Activated CD4-positive, alpha-beta T cell treated with anti-CD3 and anti-CD28 coated beads for 36 hours (primary cell): ENCODE results near the gene RNASE1. TPM values are rescaled to one million over a fixed set of nuclear protein-coding genes. Genes with fewer than 3 reads are reported as not detected.

Source experiments
- ATAC-seq: fragments of 200-7000 bp; cut with Tn5 transposase; one replicate; pipeline ENCODE4 v1.10.0; 2021; ENCODE audit warnings: mild to moderate bottlenecking, moderate library complexity
- CTCF ChIA-PET: fragments of 350-600 bp; sonication (Branson Sonifier 250); formaldehyde crosslinking; loops from one replicate; lab custom pipeline; 2021; ENCODE audit warnings: antibody characterized with exemption; lab: Charles Lee
- POLR2A ChIA-PET: fragments of 350-600 bp; sonication (Branson Sonifier 250); formaldehyde crosslinking; loops from one replicate; lab custom pipeline; 2021; ENCODE audit warnings: antibody characterized with exemption, inconsistent platforms; lab: Charles Lee
- DNase-seq: peaks from one replicate; pipeline ENCODE4 v3.0.0-alpha.2; 2020
- H3K27ac Mint-ChIP-seq: one replicate; pipeline ENCODE4 v1.8.0; 2021; ENCODE audit warnings: mixed read lengths
- H3K27me3 Mint-ChIP-seq: one replicate; pipeline ENCODE4 v1.8.0; 2021; ENCODE audit warnings: mixed read lengths
- H3K36me3 Mint-ChIP-seq: one replicate; pipeline ENCODE4 v1.8.0; 2021; ENCODE audit warnings: low read depth, mixed read lengths
- H3K4me1 Mint-ChIP-seq: one replicate; pipeline ENCODE4 v1.8.0; 2021; ENCODE audit warnings: mixed read lengths
- H3K4me3 Mint-ChIP-seq: one replicate; pipeline ENCODE4 v1.8.0; 2021; ENCODE audit warnings: mild to moderate bottlenecking, moderate library complexity, mixed read lengths
- H3K9me3 Mint-ChIP-seq: one replicate; pipeline ENCODE4 v1.8.0; 2021; ENCODE audit warnings: low read depth, mixed read lengths
- intact Hi-C, 2 experiments: fragments of 100-400 bp; cut with DNase I in 1 of 2; cut with micrococcal nuclease in 1 of 2; formaldehyde crosslinking; loops; one replicate each; pipeline versions ENCODE4 v1.14.2 to v1.15.1; 2022 to 2024; cut with DNase I, micrococcal nuclease
- total RNA-seq, 2 experiments: library from RNA; stranded (reverse); gene quantifications; one replicate each; pipeline ENCODE4 v1.2.3, GENCODE V29; 2021

RNASE1 gene
- total RNA-seq, 2 experiments from 2014 or later, result not detected

GRCh38 chr14:20790464-20791116 is 12.1 kb downstream of the RNASE1 start:
- ATAC-seq (no peak), DNase-seq (no peak)
- no peak overlapping the region for H3K27ac Mint-ChIP-seq
- H3K36me3 Mint-ChIP-seq, result no peaks in the 10 kb centered on the region
- no peaks in the 10 kb centered on the region for H3K27me3 Mint-ChIP-seq
- CTCF ChIA-PET, result interaction anchor here (0.5 to 0.8 kb wide), 2 partner anchors 141 to 208 kb away, joined by 4 read pairs; partner anchors contain the start of gene SLC39A2
- H3K4me3 Mint-ChIP-seq, result no peak overlapping the region
- intact Hi-C loops, result no loop called here
- POLR2A ChIA-PET, result no interaction called here
- H3K9me3 Mint-ChIP-seq, result no peaks in the 10 kb centered on the region
- no peaks in the 10 kb centered on the region for H3K4me1 Mint-ChIP-seq

GRCh38 chr14:20789230-20789813 is 13.3 kb downstream of the RNASE1 start:
- no peaks in the 10 kb centered on the region for H3K4me1 Mint-ChIP-seq
- H3K27ac Mint-ChIP-seq, result no peak overlapping the region
- ATAC-seq (no peak), DNase-seq (no peak)
- H3K9me3 Mint-ChIP-seq, result no peaks in the 10 kb centered on the region
- ChIA-PET POLR2A (no interaction called here), CTCF (interaction anchor here (0.8 kb wide), 1 partner anchor 50 kb away, joined by 4 read pairs; no protein-coding TSS in a partner anchor)
- no peak overlapping the region for H3K4me3 Mint-ChIP-seq
- intact Hi-C loops, result no loop called here
- H3K27me3 Mint-ChIP-seq, result no peaks in the 10 kb centered on the region
- H3K36me3 Mint-ChIP-seq, result no peaks in the 10 kb centered on the region

- H3K4me3 Mint-ChIP-seq, result no peak overlapping the region
- H3K4me1 Mint-ChIP-seq, result peaks cover 10% of the 10 kb centered on the region
- H3K36me3 Mint-ChIP-seq, result no peaks in the 10 kb centered on the region
- intact Hi-C loops, result no loop called here
- ATAC-seq (no peak), DNase-seq (no peak)
- no peak overlapping the region for H3K27ac Mint-ChIP-seq
- no peaks in the 10 kb centered on the region for H3K27me3 Mint-ChIP-seq
- H3K9me3 Mint-ChIP-seq, result no peaks in the 10 kb centered on the region
- ChIA-PET CTCF (interaction anchor here (1.0 kb wide), 1 partner anchor 201 kb away, joined by 3 read pairs; no protein-coding TSS in a partner anchor), POLR2A (no interaction called here)
Observed at GRCh38 chr14:20787025-20787424, 15.6 kb downstream of the RNASE1 start.

GRCh38 chr14:20782280-20782890 is 20.3 kb downstream of the RNASE1 start:
- no peaks in the 10 kb centered on the region for H3K36me3 Mint-ChIP-seq
- no peaks in the 10 kb centered on the region for H3K27me3 Mint-ChIP-seq
- DNase-seq (peak; percentile 14), ATAC-seq (peak; percentile 57)
- intact Hi-C loops, result no loop called here
- ChIA-PET POLR2A (no interaction called here), CTCF (interaction anchor here (0.6 to 1.3 kb wide), 4 partner anchors 26 to 439 kb away, joined by 3 to 4 read pairs (median 4); partner anchors contain the start of gene PARP2)
- peak overlapping the region; percentile 39 for H3K4me3 Mint-ChIP-seq
- peaks cover 26% of the 10 kb centered on the region for H3K4me1 Mint-ChIP-seq
- no peaks in the 10 kb centered on the region for H3K9me3 Mint-ChIP-seq
- H3K27ac Mint-ChIP-seq, result peak overlapping the region; percentile 77

GRCh38 chr14:20781803-20782202 is 20.8 kb downstream of the RNASE1 start:
- H3K4me3 Mint-ChIP-seq, result peak overlapping the region; percentile 39
- no peaks in the 10 kb centered on the region for H3K27me3 Mint-ChIP-seq
- ATAC-seq (peak; percentile 59), DNase-seq (peak; percentile 37)
- intact Hi-C loops, result no loop called here
- H3K36me3 Mint-ChIP-seq, result no peaks in the 10 kb centered on the region
- ChIA-PET POLR2A (no interaction called here), CTCF (interaction anchor here (0.6 to 1.3 kb wide), 4 partner anchors 25 to 190 kb away, joined by 3 to 4 read pairs (median 3); no protein-coding TSS in a partner anchor)
- H3K27ac Mint-ChIP-seq, result peak overlapping the region; percentile 77
- H3K9me3 Mint-ChIP-seq, result no peaks in the 10 kb centered on the region
- H3K4me1 Mint-ChIP-seq, result peaks cover 26% of the 10 kb centered on the region

- Mint-ChIP-seq H3K4me3 (no peak overlapping the region), H3K36me3 (no peaks in the 10 kb centered on the region), H3K27ac (no peak overlapping the region), H3K4me1 (peaks cover 5% of the 10 kb centered on the region), H3K9me3 (no peaks in the 10 kb centered on the region), H3K27me3 (peaks cover 2% of the 10 kb centered on the region)
- intact Hi-C loops, result no loop called here
- DNase-seq (no peak), ATAC-seq (no peak)
- CTCF ChIA-PET, result no interaction called here
- POLR2A ChIA-PET, result no interaction called here
Observed at GRCh38 chr14:20775901-20776300, 26.7 kb downstream of the RNASE1 start.

- Mint-ChIP-seq H3K27ac (no peak overlapping the region), H3K4me3 (no peak overlapping the region), H3K9me3 (no peaks in the 10 kb centered on the region), H3K27me3 (peaks cover 2% of the 10 kb centered on the region), H3K4me1 (no peaks in the 10 kb centered on the region), H3K36me3 (no peaks in the 10 kb centered on the region)
- ATAC-seq (no peak), DNase-seq (no peak)
- ChIA-PET POLR2A (interaction anchor here (0.7 kb wide), 1 partner anchor 83 kb away, joined by 7 read pairs; no protein-coding TSS in a partner anchor), CTCF (interaction anchor here (0.6 kb wide), 1 partner anchor 117 kb away, joined by 3 read pairs; no protein-coding TSS in a partner anchor)
- intact Hi-C loops, result no loop called here
Observed at GRCh38 chr14:20775043-20775442, 27.6 kb downstream of the RNASE1 start.

GRCh38 chr14:20774258-20774824 is 28.3 kb downstream of the RNASE1 start:
- H3K9me3 Mint-ChIP-seq, result no peaks in the 10 kb centered on the region
- ATAC-seq (no peak), DNase-seq (no peak)
- no peak overlapping the region for H3K4me3 Mint-ChIP-seq
- no peaks in the 10 kb centered on the region for H3K4me1 Mint-ChIP-seq
- H3K27me3 Mint-ChIP-seq, result peaks cover 2% of the 10 kb centered on the region
- ChIA-PET CTCF (no interaction called here), POLR2A (no interaction called here)
- intact Hi-C loops, result no loop called here
- H3K27ac Mint-ChIP-seq, result no peak overlapping the region
- no peaks in the 10 kb centered on the region for H3K36me3 Mint-ChIP-seq

- ATAC-seq (no peak), DNase-seq (no peak)
- no peaks in the 10 kb centered on the region for H3K9me3 Mint-ChIP-seq
- POLR2A ChIA-PET, result no interaction called here
- H3K36me3 Mint-ChIP-seq, result no peaks in the 10 kb centered on the region
- intact Hi-C loops, result no loop called here
- CTCF ChIA-PET, result no interaction called here
- H3K27ac Mint-ChIP-seq, result no peak overlapping the region
- peaks cover 5% of the 10 kb centered on the region for H3K27me3 Mint-ChIP-seq
- H3K4me3 Mint-ChIP-seq, result no peak overlapping the region
- no peaks in the 10 kb centered on the region for H3K4me1 Mint-ChIP-seq
Observed at GRCh38 chr14:20772650-20773049, 30.0 kb downstream of the RNASE1 start.

GRCh38 chr14:20769421-20769820 is 33.2 kb downstream of the RNASE1 start:
- no peaks in the 10 kb centered on the region for H3K4me1 Mint-ChIP-seq
- H3K27ac Mint-ChIP-seq, result no peak overlapping the region
- no peaks in the 10 kb centered on the region for H3K36me3 Mint-ChIP-seq
- intact Hi-C loops, result no loop called here
- no peaks in the 10 kb centered on the region for H3K9me3 Mint-ChIP-seq
- H3K4me3 Mint-ChIP-seq, result no peak overlapping the region
- ATAC-seq, result no peak
- peaks cover 3% of the 10 kb centered on the region for H3K27me3 Mint-ChIP-seq
- no peak for DNase-seq
- ChIA-PET CTCF (no interaction called here), POLR2A (no interaction called here)

GRCh38 chr14:20768593-20768892 is 34.1 kb downstream of the RNASE1 start:
- ChIA-PET POLR2A (no interaction called here), CTCF (no interaction called here)
- intact Hi-C loops, result no loop called here

More at GRCh38 chr14:20768593-20768892, 34.1 kb downstream of the RNASE1 start:
- Mint-ChIP-seq H3K4me1 (no peaks in the 10 kb centered on the region), H3K27ac (no peak overlapping the region), H3K4me3 (no peak overlapping the region), H3K36me3 (no peaks in the 10 kb centered on the region), H3K27me3 (peaks cover 3% of the 10 kb centered on the region), H3K9me3 (no peaks in the 10 kb centered on the region)
- DNase-seq (no peak), ATAC-seq (no peak)
